Measurements from ENCODE around the gene NOD2.

DNA sequence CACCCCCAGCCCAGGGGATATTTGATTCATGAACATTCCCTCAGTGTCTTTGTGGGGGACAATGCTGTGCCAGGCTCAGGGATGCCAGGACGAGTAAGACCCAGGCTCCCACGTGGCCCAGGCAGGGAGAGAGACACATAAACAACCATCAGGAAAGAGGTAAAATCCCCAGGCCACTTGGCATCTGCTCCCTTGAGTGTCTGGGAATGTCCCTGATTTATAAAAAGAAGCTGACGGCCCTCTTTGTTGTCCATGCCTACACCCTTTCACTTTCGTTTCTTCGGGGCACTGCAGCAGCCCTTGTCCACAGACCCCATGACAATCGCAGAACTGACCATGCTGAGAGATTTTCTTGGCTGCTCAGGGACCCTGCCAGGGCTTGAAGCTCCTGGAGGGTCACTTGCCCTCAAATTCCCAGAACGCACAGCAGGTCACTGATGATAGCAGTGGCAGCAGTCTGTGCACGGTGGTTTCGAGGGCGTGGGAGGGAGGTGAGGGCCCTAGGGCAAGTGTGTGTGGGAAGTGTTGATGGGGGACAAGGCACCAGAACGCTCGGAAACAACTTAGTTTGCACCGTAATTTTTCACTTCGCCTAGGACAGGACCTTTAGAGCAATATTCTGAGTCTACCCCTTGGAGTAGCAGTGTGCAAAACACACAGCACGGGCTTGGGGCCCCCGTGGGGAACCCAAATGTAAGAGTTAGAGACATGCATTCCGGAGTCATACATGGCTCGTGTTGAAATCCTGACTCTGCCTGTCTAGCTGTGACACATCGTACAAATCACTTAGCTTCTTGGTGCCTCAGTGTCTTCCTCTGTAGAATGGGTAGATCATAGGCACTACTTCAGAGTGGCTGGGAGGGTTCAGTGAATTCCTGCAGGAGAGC is 4.7 kb downstream of the NOD2 start:
- TF ChIP-seq POLR2A (IDR thresholded peaks at IDR 0.05; ENCODE audit: low read depth, low read length): no peak
- TF ChIP-seq POLR2AphosphoS5 (IDR thresholded peaks at IDR 0.05; ENCODE audit: low read depth, low read length): peak; percentile 48; the same call in 1 of the 2 replicates
- TF ChIP-seq TAF1 (IDR thresholded peaks at IDR 0.05; ENCODE audit: borderline replicate concordance, low read depth, low read length): 0 out of 2 replicates have a peak, but pooled peaks have one; percentile 25

Data from GM12892 (cell line).